ENCODE measurements around the gene TP53BP1. TPM values are rescaled to one million over a fixed set of nuclear protein-coding genes. Genes with fewer than 3 reads are reported as not detected.

The TP53BP1 gene
- total RNA-seq, 1 donor from 2014 or later, result 87.2 TPM

DNA sequence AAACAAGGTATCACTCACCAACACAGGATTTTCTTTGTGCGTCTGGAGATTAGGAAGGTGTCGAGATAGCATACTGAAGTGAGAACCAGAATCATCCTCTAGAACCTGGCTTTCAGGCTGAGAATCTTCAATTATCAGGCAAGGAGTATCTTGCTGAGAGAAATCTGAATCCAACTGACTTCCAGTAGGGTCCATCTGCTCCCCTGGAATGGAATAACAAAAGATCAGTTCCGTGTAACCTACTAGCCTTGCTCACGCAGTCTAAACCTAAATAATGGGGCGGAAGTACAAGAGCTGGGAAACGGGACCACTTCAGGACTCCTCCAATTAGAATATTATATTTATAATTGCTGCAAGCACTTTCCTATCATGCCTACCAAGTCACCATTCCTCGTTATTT is 690 bp downstream of the TP53BP1 start:
- no peaks in the 10 kb centered on the region for H3K9me3 ChIP-seq (ENCODE audit: control insufficient read depth in 3 of 3, low read length in 3 of 3)
- peak overlapping the region; percentile 95 to 97 (median 96) for H3K4me3 ChIP-seq (ENCODE audit: low read length in 3 of 3)
- peak overlapping the region; percentile 72 to 80 (median 80) for H3K9ac ChIP-seq (ENCODE audit: low read depth in 1 of 3, low read length in 3 of 3)
- peaks cover 7 to 34% (median 15%) of the 10 kb centered on the region in 3 donors for H3K36me3 ChIP-seq (ENCODE audit: control insufficient read depth in 3 of 3, insufficient read depth in 3 of 3, low read length in 3 of 3)
- H3K27me3 ChIP-seq (ENCODE audit: control insufficient read depth in 3 of 3, insufficient read depth in 3 of 3, low read length in 3 of 3), result no peaks in the 10 kb centered on the region
- H3K27ac ChIP-seq (ENCODE audit: low read depth, low read length), result peak overlapping the region; percentile 61
- H3K4me1 ChIP-seq (ENCODE audit: control insufficient read depth in 3 of 3, insufficient read depth in 3 of 3, low read length in 3 of 3), result peaks cover 8 to 19% (median 12%) of the 10 kb centered on the region in 3 donors

DNA sequence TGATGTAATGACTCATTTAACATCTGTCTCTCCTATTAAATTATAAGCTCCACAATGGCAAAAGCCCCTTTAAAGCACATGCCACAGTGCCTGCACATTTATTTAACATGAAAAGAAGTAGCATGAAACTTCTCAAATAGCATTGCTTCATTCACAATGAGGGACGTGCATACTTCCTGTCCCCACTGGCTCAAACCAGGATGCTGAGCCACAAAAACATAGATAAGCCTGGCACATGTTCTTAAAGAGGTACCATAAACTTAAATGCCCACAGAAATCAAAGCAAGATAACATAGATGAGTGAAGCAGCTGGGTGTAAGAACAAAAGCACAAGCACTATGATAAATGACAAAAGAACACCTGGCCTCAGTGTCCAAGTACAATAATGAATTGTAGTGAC is 3.8 kb downstream of the TP53BP1 start:
- H3K4me3 ChIP-seq (ENCODE audit: low read length in 3 of 3), result no peak overlapping the region
- H3K27ac ChIP-seq (ENCODE audit: low read depth, low read length), result no peak overlapping the region
- no peaks in the 10 kb centered on the region for H3K27me3 ChIP-seq (ENCODE audit: control insufficient read depth in 3 of 3, insufficient read depth in 3 of 3, low read length in 3 of 3)
- H3K4me1 ChIP-seq (ENCODE audit: control insufficient read depth in 3 of 3, insufficient read depth in 3 of 3, low read length in 3 of 3), result peaks cover 8 to 19% (median 12%) of the 10 kb centered on the region in 3 donors
- no peak overlapping the region for H3K9ac ChIP-seq (ENCODE audit: low read depth in 1 of 3, low read length in 3 of 3)
- H3K9me3 ChIP-seq (ENCODE audit: control insufficient read depth in 3 of 3, low read length in 3 of 3), result no peaks in the 10 kb centered on the region
- H3K36me3 ChIP-seq (ENCODE audit: control insufficient read depth in 3 of 3, insufficient read depth in 3 of 3, low read length in 3 of 3), result peaks cover 8 to 39% (median 15%) of the 10 kb centered on the region in 3 donors

DNA sequence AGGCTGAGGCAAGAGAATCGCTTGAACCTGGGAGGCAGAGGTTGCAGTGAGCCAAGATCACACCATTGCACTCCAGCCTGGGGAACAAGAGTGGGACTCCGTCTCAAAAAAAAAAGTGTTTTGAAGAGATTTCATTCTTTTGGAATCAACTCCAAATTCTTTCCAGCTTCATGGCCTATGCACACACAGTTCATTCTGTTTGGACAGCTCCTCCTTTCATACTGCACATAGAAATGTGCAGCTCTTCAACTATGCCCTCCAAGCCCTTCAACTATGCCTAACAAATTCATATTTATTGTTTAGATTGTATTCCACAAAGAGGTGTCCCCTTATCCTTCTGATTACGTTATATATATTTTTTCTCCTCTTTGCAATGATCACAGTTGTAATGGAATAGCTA is 4.2 kb downstream of the TP53BP1 start:
- H3K4me3 ChIP-seq (ENCODE audit: low read length in 3 of 3), result no peak overlapping the region
- H3K9ac ChIP-seq (ENCODE audit: low read depth in 1 of 3, low read length in 3 of 3), result no peak overlapping the region
- H3K36me3 ChIP-seq (ENCODE audit: control insufficient read depth in 3 of 3, insufficient read depth in 3 of 3, low read length in 3 of 3), result peaks cover 8 to 39% (median 15%) of the 10 kb centered on the region in 3 donors
- no peak overlapping the region for H3K27ac ChIP-seq (ENCODE audit: low read depth, low read length)
- no peaks in the 10 kb centered on the region for H3K9me3 ChIP-seq (ENCODE audit: control insufficient read depth in 3 of 3, low read length in 3 of 3)
- peaks cover 8 to 15% (median 12%) of the 10 kb centered on the region in 3 donors for H3K4me1 ChIP-seq (ENCODE audit: control insufficient read depth in 3 of 3, insufficient read depth in 3 of 3, low read length in 3 of 3)
- no peaks in the 10 kb centered on the region for H3K27me3 ChIP-seq (ENCODE audit: control insufficient read depth in 3 of 3, insufficient read depth in 3 of 3, low read length in 3 of 3)

DNA sequence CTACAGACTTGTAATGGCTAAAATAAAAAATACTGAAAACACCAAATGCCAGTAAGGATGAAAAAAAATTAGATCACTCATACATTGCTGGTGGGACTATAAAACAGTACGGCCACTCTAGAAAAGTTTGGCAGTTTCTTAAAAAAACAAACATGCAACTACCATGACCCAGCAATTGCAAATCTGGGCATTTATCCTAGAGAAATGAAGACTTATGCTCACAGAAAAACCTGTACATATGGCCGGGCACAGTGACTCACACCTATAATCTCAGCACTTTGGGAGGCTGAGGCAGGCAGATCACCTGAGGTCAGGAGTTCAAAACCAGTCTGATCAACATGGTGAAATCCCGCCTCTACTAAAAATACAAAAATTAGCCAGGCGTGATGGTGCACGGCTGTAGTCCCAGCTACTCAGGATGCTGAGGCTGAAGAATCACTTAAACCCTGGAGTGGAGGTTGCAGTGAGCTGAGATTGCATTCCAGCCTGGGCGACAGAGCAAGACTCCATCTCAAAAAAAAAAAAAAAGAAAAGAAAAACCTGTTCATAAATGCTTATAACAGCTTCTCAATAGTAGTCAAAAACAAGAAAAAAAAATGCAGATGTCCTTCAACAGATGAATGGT is 5.6 kb downstream of the TP53BP1 start:
- Histone ChIP-seq H3K27me3 (ENCODE audit: control insufficient read depth in 3 of 3, insufficient read depth in 3 of 3, low read length in 3 of 3) (no peaks in the 10 kb centered on the region), H3K36me3 (ENCODE audit: control insufficient read depth in 3 of 3, insufficient read depth in 3 of 3, low read length in 3 of 3) (peaks cover 8 to 39% (median 15%) of the 10 kb centered on the region in 3 donors), H3K4me3 (ENCODE audit: low read length in 3 of 3) (no peak overlapping the region), H3K4me1 (ENCODE audit: control insufficient read depth in 3 of 3, insufficient read depth in 3 of 3, low read length in 3 of 3) (peaks cover 3 to 8% (median 6%) of the 10 kb centered on the region in 3 donors), H3K9me3 (ENCODE audit: control insufficient read depth in 3 of 3, low read length in 3 of 3) (no peaks in the 10 kb centered on the region), H3K27ac (ENCODE audit: low read depth, low read length) (no peak overlapping the region), H3K9ac (ENCODE audit: low read depth in 1 of 3, low read length in 3 of 3) (no peak overlapping the region)

DNA sequence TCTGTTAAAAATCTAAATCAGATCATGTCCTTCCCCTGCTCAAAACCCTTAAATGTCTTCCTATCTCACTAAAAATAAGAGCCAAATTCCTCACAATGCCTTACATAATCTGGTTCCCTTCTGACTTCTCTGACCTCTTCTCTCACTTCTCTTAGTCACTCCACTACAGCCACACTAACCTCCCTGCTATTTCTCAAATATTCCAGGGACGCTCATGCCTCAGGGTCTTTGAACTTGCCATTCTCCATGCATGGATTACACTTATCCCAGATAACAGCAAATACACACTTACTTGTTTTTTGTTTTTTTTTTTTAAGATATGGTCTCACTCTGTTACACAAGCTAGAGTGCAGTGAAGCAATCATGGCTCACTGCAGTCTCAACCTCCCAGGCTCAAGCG is 8.5 kb downstream of the TP53BP1 start:
- Histone ChIP-seq H3K9me3 (ENCODE audit: control insufficient read depth in 3 of 3, low read length in 3 of 3) (no peaks in the 10 kb centered on the region), H3K4me3 (ENCODE audit: low read length in 3 of 3) (no peak overlapping the region), H3K4me1 (ENCODE audit: control insufficient read depth in 3 of 3, insufficient read depth in 3 of 3, low read length in 3 of 3) (no peaks in the 10 kb centered on the region), H3K27ac (ENCODE audit: low read depth, low read length) (no peak overlapping the region), H3K27me3 (ENCODE audit: control insufficient read depth in 3 of 3, insufficient read depth in 3 of 3, low read length in 3 of 3) (no peaks in the 10 kb centered on the region), H3K36me3 (ENCODE audit: control insufficient read depth in 3 of 3, insufficient read depth in 3 of 3, low read length in 3 of 3) (peaks cover 6 to 33% (median 15%) of the 10 kb centered on the region in 3 donors), H3K9ac (ENCODE audit: low read depth in 1 of 3, low read length in 3 of 3) (peak overlapping the region in 1 of 3 donors; percentile 17)

DNA sequence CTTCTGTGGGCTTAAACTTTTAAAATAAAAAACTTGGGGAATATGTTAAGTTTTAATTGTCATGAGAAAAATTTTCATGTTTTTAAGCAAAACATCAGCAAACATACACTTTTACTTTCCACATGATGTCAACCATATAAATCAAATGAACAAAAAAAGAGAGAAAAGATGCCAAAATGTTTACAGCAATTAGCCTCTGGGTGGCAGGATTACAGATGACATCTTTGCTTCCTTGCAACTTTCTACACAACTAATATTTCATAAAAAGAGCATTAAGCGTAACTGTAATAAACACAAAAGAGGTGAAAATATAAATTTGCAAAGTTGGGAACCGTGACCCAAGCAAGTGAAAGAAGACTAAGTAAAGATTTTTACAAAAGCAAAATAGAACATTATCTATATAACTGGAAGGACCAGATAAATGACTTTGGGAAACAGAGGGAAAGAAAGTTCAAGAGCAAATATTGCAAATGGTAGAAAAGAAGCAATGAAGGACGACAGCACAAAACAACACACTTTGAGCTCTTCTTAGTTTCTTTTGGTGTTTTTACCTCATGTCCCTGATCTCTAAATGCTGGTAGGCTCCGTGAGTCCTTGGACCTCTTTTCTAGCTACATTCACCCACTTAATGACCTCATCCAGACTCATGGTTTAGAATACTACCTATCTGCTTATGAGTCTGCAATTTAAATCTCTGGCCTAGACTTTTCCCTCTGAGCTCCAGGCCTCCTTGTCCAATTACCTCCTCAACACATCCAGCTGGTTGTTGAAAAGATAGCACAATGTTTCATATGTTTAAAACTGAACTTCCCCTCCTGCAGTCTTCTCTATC is 9.4 kb downstream of the TP53BP1 start:
- Histone ChIP-seq H3K27me3 (ENCODE audit: control insufficient read depth in 3 of 3, insufficient read depth in 3 of 3, low read length in 3 of 3) (no peaks in the 10 kb centered on the region), H3K27ac (ENCODE audit: low read depth, low read length) (no peak overlapping the region), H3K4me1 (ENCODE audit: control insufficient read depth in 3 of 3, insufficient read depth in 3 of 3, low read length in 3 of 3) (no peaks in the 10 kb centered on the region), H3K36me3 (ENCODE audit: control insufficient read depth in 3 of 3, insufficient read depth in 3 of 3, low read length in 3 of 3) (peaks cover 10 to 34% (median 22%) of the 10 kb centered on the region in 3 donors), H3K9me3 (ENCODE audit: control insufficient read depth in 3 of 3, low read length in 3 of 3) (no peaks in the 10 kb centered on the region), H3K9ac (ENCODE audit: low read depth in 1 of 3, low read length in 3 of 3) (peak overlapping the region in 1 of 3 donors; percentile 17), H3K4me3 (ENCODE audit: low read length in 3 of 3) (no peak overlapping the region)

DNA sequence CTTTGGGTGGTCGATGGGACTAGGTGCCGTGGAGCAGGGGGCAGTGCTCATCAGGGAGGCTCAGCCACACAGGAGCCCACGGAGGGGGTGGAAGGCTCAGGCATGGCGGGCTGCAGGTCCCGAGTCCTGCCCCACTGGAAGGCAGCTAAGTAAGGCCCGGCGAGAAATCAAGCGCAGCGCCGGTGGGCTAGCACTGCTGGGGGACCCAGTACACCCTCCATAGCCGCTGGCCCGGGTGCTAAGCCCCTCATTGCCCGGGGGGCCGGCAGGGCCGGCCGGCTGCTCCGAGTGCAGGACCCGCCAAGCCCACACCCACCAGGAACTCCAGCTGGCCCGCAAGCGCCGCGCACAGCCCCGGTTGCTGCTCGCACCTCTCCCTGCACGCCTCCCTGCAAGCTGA is 19.1 kb downstream of the TP53BP1 start:
- no peak overlapping the region for H3K4me3 ChIP-seq (ENCODE audit: low read length in 3 of 3)
- H3K9ac ChIP-seq (ENCODE audit: low read depth in 1 of 3, low read length in 3 of 3), result no peak overlapping the region
- H3K36me3 ChIP-seq (ENCODE audit: control insufficient read depth in 3 of 3, insufficient read depth in 3 of 3, low read length in 3 of 3), result peaks cover 9 to 43% (median 39%) of the 10 kb centered on the region in 3 donors
- H3K27ac ChIP-seq (ENCODE audit: low read depth, low read length), result no peak overlapping the region
- no peaks in the 10 kb centered on the region for H3K4me1 ChIP-seq (ENCODE audit: control insufficient read depth in 3 of 3, insufficient read depth in 3 of 3, low read length in 3 of 3)
- H3K27me3 ChIP-seq (ENCODE audit: control insufficient read depth in 3 of 3, insufficient read depth in 3 of 3, low read length in 3 of 3), result no peaks in the 10 kb centered on the region
- H3K9me3 ChIP-seq (ENCODE audit: control insufficient read depth in 3 of 3, low read length in 3 of 3), result no peaks in the 10 kb centered on the region

DNA sequence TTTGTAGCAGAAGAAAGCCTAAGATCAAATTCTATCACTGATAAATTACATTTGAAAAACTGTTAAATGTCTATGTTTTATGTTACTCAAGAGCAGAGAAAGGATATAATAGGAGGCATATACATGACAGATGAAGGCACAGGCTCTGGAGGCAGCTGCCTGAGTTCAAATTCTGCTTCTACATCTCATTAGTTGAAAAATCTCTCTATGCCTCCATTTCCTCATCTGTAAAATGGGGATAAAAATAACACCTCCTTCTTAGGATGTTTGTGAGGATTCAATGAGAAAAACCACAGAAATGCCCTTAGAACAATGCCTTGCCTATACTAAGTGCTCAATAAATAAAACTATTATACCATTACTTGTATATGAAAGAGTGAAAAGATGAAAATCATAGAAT is 21.0 kb downstream of the TP53BP1 start:
- H3K36me3 ChIP-seq (ENCODE audit: control insufficient read depth in 3 of 3, insufficient read depth in 3 of 3, low read length in 3 of 3), result peaks cover 8 to 45% (median 25%) of the 10 kb centered on the region in 3 donors
- no peaks in the 10 kb centered on the region for H3K4me1 ChIP-seq (ENCODE audit: control insufficient read depth in 3 of 3, insufficient read depth in 3 of 3, low read length in 3 of 3)
- no peak overlapping the region for H3K4me3 ChIP-seq (ENCODE audit: low read length in 3 of 3)
- no peaks in the 10 kb centered on the region for H3K9me3 ChIP-seq (ENCODE audit: control insufficient read depth in 3 of 3, low read length in 3 of 3)
- H3K27ac ChIP-seq (ENCODE audit: low read depth, low read length), result no peak overlapping the region
- no peaks in the 10 kb centered on the region for H3K27me3 ChIP-seq (ENCODE audit: control insufficient read depth in 3 of 3, insufficient read depth in 3 of 3, low read length in 3 of 3)
- H3K9ac ChIP-seq (ENCODE audit: low read depth in 1 of 3, low read length in 3 of 3), result no peak overlapping the region

DNA sequence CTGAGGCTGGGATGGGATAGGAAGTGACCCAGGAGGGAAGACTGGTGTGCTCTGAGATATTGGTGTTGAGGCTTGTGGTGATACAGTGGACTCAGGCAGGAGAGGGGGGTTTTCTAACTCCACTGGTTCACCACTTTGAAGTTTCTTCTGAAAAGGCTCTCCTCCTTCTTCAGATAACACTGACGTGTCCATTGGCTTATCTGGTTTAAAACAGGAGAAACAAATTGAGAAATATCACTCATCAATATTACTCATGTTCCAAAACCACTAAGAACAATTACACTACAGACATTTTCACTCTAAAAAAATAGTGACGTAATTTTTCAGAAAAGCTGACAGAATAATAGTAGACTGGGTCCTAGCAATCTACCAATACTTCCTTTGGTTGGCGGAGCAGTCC is 23.1 kb downstream of the TP53BP1 start:
- Histone ChIP-seq H3K27me3 (ENCODE audit: control insufficient read depth in 3 of 3, insufficient read depth in 3 of 3, low read length in 3 of 3) (no peaks in the 10 kb centered on the region), H3K9ac (ENCODE audit: low read depth in 1 of 3, low read length in 3 of 3) (no peak overlapping the region), H3K36me3 (ENCODE audit: control insufficient read depth in 3 of 3, insufficient read depth in 3 of 3, low read length in 3 of 3) (peaks cover 4 to 32% (median 14%) of the 10 kb centered on the region in 3 donors), H3K4me1 (ENCODE audit: control insufficient read depth in 3 of 3, insufficient read depth in 3 of 3, low read length in 3 of 3) (no peaks in the 10 kb centered on the region), H3K9me3 (ENCODE audit: control insufficient read depth in 3 of 3, low read length in 3 of 3) (no peaks in the 10 kb centered on the region), H3K4me3 (ENCODE audit: low read length in 3 of 3) (no peak overlapping the region), H3K27ac (ENCODE audit: low read depth, low read length) (no peak overlapping the region)

DNA sequence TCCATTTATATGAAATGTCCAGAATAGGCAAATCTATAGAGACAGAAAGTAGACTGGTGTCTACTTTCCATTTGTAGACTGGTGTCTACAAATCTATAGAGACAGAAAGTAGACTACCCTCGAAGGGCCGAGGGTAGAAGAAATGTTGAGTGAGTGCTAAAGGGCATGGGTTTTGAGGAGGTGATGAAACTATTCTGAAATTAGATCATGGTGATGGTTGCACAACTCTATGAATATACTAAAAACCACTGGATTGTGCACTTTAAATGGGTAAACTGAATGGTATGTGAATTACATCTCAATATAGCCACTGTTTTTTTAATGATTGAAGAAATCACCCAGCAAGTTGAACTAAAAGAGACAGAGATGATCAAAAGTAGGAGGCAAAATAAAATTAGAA is 27.9 kb downstream of the TP53BP1 start:
- H3K27me3 ChIP-seq (ENCODE audit: control insufficient read depth in 3 of 3, insufficient read depth in 3 of 3, low read length in 3 of 3), result no peaks in the 10 kb centered on the region
- H3K27ac ChIP-seq (ENCODE audit: low read depth, low read length), result no peak overlapping the region
- peaks cover 5 to 25% (median 14%) of the 10 kb centered on the region in 3 donors for H3K36me3 ChIP-seq (ENCODE audit: control insufficient read depth in 3 of 3, insufficient read depth in 3 of 3, low read length in 3 of 3)
- no peaks in the 10 kb centered on the region for H3K4me1 ChIP-seq (ENCODE audit: control insufficient read depth in 3 of 3, insufficient read depth in 3 of 3, low read length in 3 of 3)
- H3K9ac ChIP-seq (ENCODE audit: low read depth in 1 of 3, low read length in 3 of 3), result no peak overlapping the region
- no peaks in the 10 kb centered on the region for H3K9me3 ChIP-seq (ENCODE audit: control insufficient read depth in 3 of 3, low read length in 3 of 3)
- H3K4me3 ChIP-seq (ENCODE audit: low read length in 3 of 3), result no peak overlapping the region
